ENCODE data around the gene ALKBH7. TPM values are rescaled to one million over a fixed set of nuclear protein-coding genes. Genes with fewer than 3 reads are reported as not detected.

ALKBH7 gene
- total and polyA plus RNA-seq, 2 donors from 2014 or later, result 70.3 to 175 TPM

GRCh38 chr19:6387372-6387771, 14.8 kb downstream of the ALKBH7 start:
- TF ChIP-seq CTCF (IDR thresholded peaks at IDR 0.05; ENCODE audit: borderline replicate concordance, extremely low read depth, insufficient read depth), result no peak
- intact Hi-C loops (cut with DNase I), result no loop called here
- FAIRE-seq (no peak), DNase-seq (no peak)
- peaks cover 3 to 45% (median 17%) of the 10 kb centered on the region in 3 donors for H3K36me3 ChIP-seq (ENCODE audit: control insufficient read depth in 2 of 3, insufficient read depth in 3 of 3, low read length in 3 of 3)
- no peaks in the 10 kb centered on the region for H3K27me3 ChIP-seq (ENCODE audit: control insufficient read depth, insufficient read depth, low read length)
- no peak overlapping the region for H3K9ac ChIP-seq (ENCODE audit: low read length in 3 of 3)
- H3K4me3 ChIP-seq (ENCODE audit: low read length in 3 of 3), result no peak overlapping the region
- H3K4me1 ChIP-seq (ENCODE audit: control insufficient read depth in 2 of 3, insufficient read depth in 2 of 3, low read depth in 1 of 3, low read length in 3 of 3), result peaks cover 0 to 9% (median 6%) of the 10 kb centered on the region in 3 donors
- no peak overlapping the region for H3K27ac ChIP-seq (ENCODE audit: low read depth in 2 of 2, low read length in 2 of 2)
- no peaks in the 10 kb centered on the region for H3K9me3 ChIP-seq (ENCODE audit: control insufficient read depth in 2 of 3, insufficient read depth in 1 of 3, low read length in 3 of 3)

- Histone ChIP-seq H3K36me3 (ENCODE audit: control insufficient read depth in 2 of 3, insufficient read depth in 3 of 3, low read length in 3 of 3) (peaks cover 3 to 24% (median 10%) of the 10 kb centered on the region in 3 donors), H3K4me3 (ENCODE audit: low read length in 3 of 3) (peak overlapping the region; percentile 90 to 97 (median 95)), H3K9me3 (ENCODE audit: control insufficient read depth in 2 of 3, insufficient read depth in 1 of 3, low read length in 3 of 3) (no peaks in the 10 kb centered on the region), H3K27ac (ENCODE audit: low read depth in 2 of 2, low read length in 2 of 2) (peak overlapping the region; percentile 96 to 97), H3K4me1 (ENCODE audit: control insufficient read depth in 2 of 3, insufficient read depth in 2 of 3, low read depth in 1 of 3, low read length in 3 of 3) (peaks cover 0 to 16% (median 14%) of the 10 kb centered on the region in 3 donors), H3K9ac (ENCODE audit: low read length in 3 of 3) (peak overlapping the region; percentile 80 to 96 (median 82)), H3K27me3 (ENCODE audit: control insufficient read depth, insufficient read depth, low read length) (no peaks in the 10 kb centered on the region)
- no peak for TF ChIP-seq CTCF (IDR thresholded peaks at IDR 0.05; ENCODE audit: borderline replicate concordance, extremely low read depth, insufficient read depth)
- intact Hi-C loops (cut with DNase I), result no loop called here
- no peak for DNase-seq
- no peak for FAIRE-seq
Observed at GRCh38 chr19:6392221-6393073, 19.9 kb downstream of the ALKBH7 start.

GRCh38 chr19:6393074-6393982, 20.7 kb downstream of the ALKBH7 start, which contains the start of gene GTF2F1:
Gene GTF2F1, minus strand, starts transcription at chr19:6393164. Its CDS starts 169 bp downstream, at chr19:6392995.
- no peak for FAIRE-seq
- peak within 1 kb of the TSS; percentile 96 to 97 for H3K27ac ChIP-seq (ENCODE audit: low read depth in 2 of 2, low read length in 2 of 2)

More at GRCh38 chr19:6393074-6393982, 20.7 kb downstream of the ALKBH7 start, which contains the start of gene GTF2F1:
- intact Hi-C loops (cut with DNase I), result no loop called here
- Histone ChIP-seq H3K27me3 (ENCODE audit: control insufficient read depth, insufficient read depth, low read length) (no peaks in the 10 kb centered on the region), H3K36me3 (ENCODE audit: control insufficient read depth in 2 of 3, insufficient read depth in 3 of 3, low read length in 3 of 3) (peaks cover 1 to 20% (median 7%) of the 10 kb centered on the region in 3 donors), H3K4me1 (ENCODE audit: control insufficient read depth in 2 of 3, insufficient read depth in 2 of 3, low read depth in 1 of 3, low read length in 3 of 3) (peaks cover 0 to 16% (median 14%) of the 10 kb centered on the region in 3 donors), H3K9me3 (ENCODE audit: control insufficient read depth in 2 of 3, insufficient read depth in 1 of 3, low read length in 3 of 3) (no peaks in the 10 kb centered on the region), H3K4me3 (ENCODE audit: low read length in 3 of 3) (peak within 1 kb of the TSS; percentile 90 to 97 (median 95)), H3K9ac (ENCODE audit: low read length in 3 of 3) (peak within 1 kb of the TSS; percentile 80 to 96 (median 82))
- TF ChIP-seq CTCF (IDR thresholded peaks at IDR 0.05; ENCODE audit: borderline replicate concordance, extremely low read depth, insufficient read depth), result no peak
- peak; percentile 97 to 99 (median 98) for DNase-seq

Measured in kidney (tissue), 14 donors.